GM23338 (cell line): Measurements from ENCODE around the gene SPECC1L. TPM values are rescaled to one million over a fixed set of nuclear protein-coding genes. Genes with fewer than 3 reads are reported as not detected.

Source experiments
- ATAC-seq: fragments of 200-7000 bp; cut with Tn5 transposase; 3 replicates; pipeline ENCODE4 v1.9.1; 2020
- DNase-seq: peaks from one replicate; pipeline ENCODE4 v3.0.0-alpha.2; 2015; ENCODE audit warnings: low spot score
- H2AFZ ChIP-seq: fragments of 200-600 bp; sonication (generic); 2 replicates; pipeline ENCODE4 v1.8.0; 2016; ENCODE audit warnings: antibody characterized with exemption, mild to moderate bottlenecking, moderate library complexity
- H3F3A ChIP-seq: fragments of 200-600 bp; sonication (generic); replicated peaks from 2 replicates; pipeline ENCODE4 v1.8.0; 2017; ENCODE audit warnings: antibody characterized with exemption, mixed run types, low read depth
- H3K27ac ChIP-seq: fragments of 200-600 bp; sonication (generic); 2 replicates; pipeline ENCODE4 v1.6.1; 2016; ENCODE audit warnings: low read depth
- H3K27me3 ChIP-seq: fragments of 200-600 bp; sonication (generic); 2 replicates; pipeline ENCODE4 v1.8.0; 2016; ENCODE audit warnings: mild to moderate bottlenecking, mixed run types, moderate library complexity; ENCODE audit not compliant: insufficient read depth
- H3K36me3 ChIP-seq: fragments of 200-600 bp; sonication (generic); 2 replicates; pipeline ENCODE4 v1.8.0; 2016; ENCODE audit warnings: mild to moderate bottlenecking; ENCODE audit not compliant: insufficient read depth
- H3K4me1 ChIP-seq: fragments of 200-600 bp; sonication (generic); 2 replicates; pipeline ENCODE4 v1.8.0; 2016; ENCODE audit warnings: mild to moderate bottlenecking, moderate library complexity; ENCODE audit not compliant: insufficient read depth
- H3K4me2 ChIP-seq: fragments of 200-600 bp; sonication (generic); 2 replicates; pipeline ENCODE4 v1.7.1; 2017; ENCODE audit warnings: mixed run types
- H3K4me3 ChIP-seq: fragments of 200-600 bp; sonication (generic); 2 replicates; pipeline ENCODE4 v1.6.1; 2016; ENCODE audit warnings: mixed run types
- H3K79me2 ChIP-seq: fragments of 200-600 bp; sonication (generic); replicated peaks from 2 replicates; pipeline ENCODE4 v1.8.0; 2017; ENCODE audit warnings: mild to moderate bottlenecking; ENCODE audit not compliant: insufficient read depth
- H3K9me2 ChIP-seq: fragments of 200-600 bp; sonication (generic); 2 replicates; pipeline ENCODE4 v1.8.0; 2017; ENCODE audit not compliant: insufficient read depth
- H4K20me1 ChIP-seq: fragments of 200-600 bp; sonication (generic); replicated peaks from 2 replicates; pipeline ENCODE4 v1.8.0; 2017; ENCODE audit warnings: mild to moderate bottlenecking; ENCODE audit not compliant: insufficient read depth
- H3K27ac Mint-ChIP-seq: 2 replicates; pipeline ENCODE4 v1.8.0; 2020; ENCODE audit warnings: inconsistent platforms, mild to moderate bottlenecking, moderate library complexity, mixed read lengths
- H3K27me3 Mint-ChIP-seq: 3 replicates; pipeline ENCODE4 v1.8.0; 2022; ENCODE audit warnings: low read depth, mild to moderate bottlenecking, moderate library complexity, mixed read lengths, inconsistent platforms; ENCODE audit not compliant: insufficient read depth, poor library complexity
- H3K36me3 Mint-ChIP-seq: 3 replicates; pipeline ENCODE4 v1.8.0; 2021; ENCODE audit warnings: low read depth, mild to moderate bottlenecking, inconsistent platforms, moderate library complexity, mixed read lengths
- H3K4me1 Mint-ChIP-seq: 3 replicates; pipeline ENCODE4 v1.8.0; 2020; ENCODE audit warnings: mild to moderate bottlenecking, inconsistent platforms, mixed read lengths
- H3K4me3 Mint-ChIP-seq: 3 replicates; pipeline ENCODE4 v1.8.0; 2021; ENCODE audit warnings: moderate library complexity, mild to moderate bottlenecking, inconsistent platforms, mixed read lengths
- H3K9me3 Mint-ChIP-seq: 3 replicates; pipeline ENCODE4 v1.8.0; 2020; ENCODE audit warnings: moderate library complexity, mild to moderate bottlenecking, inconsistent platforms, mixed read lengths
- CREB1 ChIP-seq: fragments of 250-450 bp; sonication (Bioruptor Pico); IDR thresholded peaks from 2 replicates; pipeline ENCODE4 v1.5.0; 2020; ENCODE audit warnings: low read depth, mild to moderate bottlenecking, moderate library complexity
- CTCF ChIP-seq, 2 experiments: fragments of 200-600 bp in 1 of 2; sonication (generic) in 1 of 2; conservative IDR thresholded peaks; 2 replicates each; pipeline versions ENCODE4 v1.5.1 to v1.6.1; 2016 to 2017; ENCODE audit warnings: antibody characterized with exemption in 2 of 2, low read depth in 2 of 2, mild to moderate bottlenecking in 2 of 2, moderate library complexity in 1 of 2
- EZH2 ChIP-seq: fragments of 200-600 bp; sonication (generic); IDR thresholded peaks from one replicate; pipeline ENCODE4 v1.8.0; 2017; ENCODE audit warnings: antibody characterized with exemption, mild to moderate bottlenecking, low read depth; ENCODE audit not compliant: unreplicated experiment
- JUNB ChIP-seq: IDR thresholded peaks from one replicate; pipeline ENCODE4 v1.6.1; 2016; ENCODE audit warnings: antibody characterized with exemption; ENCODE audit not compliant: unreplicated experiment
- NANOG ChIP-seq: IDR thresholded peaks from 2 replicates; pipeline ENCODE4 v1.6.1; 2016; ENCODE audit warnings: antibody characterized with exemption, borderline replicate concordance
- POLR2AphosphoS5 ChIP-seq: IDR thresholded peaks from 2 replicates; pipeline ENCODE4 v1.6.1; 2016; ENCODE audit warnings: antibody characterized with exemption, low read depth
- STAT1 ChIP-seq: IDR thresholded peaks from one replicate; pipeline ENCODE4 v1.6.1; 2016; ENCODE audit warnings: antibody characterized with exemption; ENCODE audit not compliant: unreplicated experiment
- ZNF114 ChIP-seq: fragments of 250-450 bp; sonication (Bioruptor Pico); IDR thresholded peaks from 2 replicates; pipeline ENCODE4 v1.5.0; 2020; ENCODE audit warnings: mild to moderate bottlenecking, moderate library complexity
- ZNF331 ChIP-seq: fragments of 250-450 bp; sonication (Bioruptor Pico); IDR thresholded peaks from 2 replicates; pipeline ENCODE4 v1.5.0; 2020; ENCODE audit warnings: low read depth, mild to moderate bottlenecking, moderate library complexity
- polyA plus RNA-seq: library from polyadenylated mRNA; unstranded; fragments of >200 nt; fragmentation: Nextera tagmentation; extraction: Ambion mirVana; gene quantifications from 2 replicates; pipeline ENCODE4 v1.2.1, GENCODE V29; 2016
- total RNA-seq: library from RNA; depleted of rRNA; stranded (reverse); fragments of >200 nt; shearing (Covaris generic); gene quantifications from 2 replicates; pipeline ENCODE4 v1.2.3, GENCODE V29; 2014
- TF ChIP-seq, protein P1 (sequence below): fragments of 250-450 bp; sonication (Bioruptor Pico); IDR thresholded peaks from 2 replicates; pipeline ENCODE4 v1.5.0; 2020; ENCODE audit warnings: mild to moderate bottlenecking, moderate library complexity
- TF ChIP-seq, protein P2 (sequence below): IDR thresholded peaks from 2 replicates; pipeline ENCODE4 v1.6.1; 2016; ENCODE audit warnings: antibody characterized with exemption

SPECC1L gene
- total and polyA plus RNA-seq, 2 experiments from 2014 or later = 24.3 to 44.7 TPM

DNA sequence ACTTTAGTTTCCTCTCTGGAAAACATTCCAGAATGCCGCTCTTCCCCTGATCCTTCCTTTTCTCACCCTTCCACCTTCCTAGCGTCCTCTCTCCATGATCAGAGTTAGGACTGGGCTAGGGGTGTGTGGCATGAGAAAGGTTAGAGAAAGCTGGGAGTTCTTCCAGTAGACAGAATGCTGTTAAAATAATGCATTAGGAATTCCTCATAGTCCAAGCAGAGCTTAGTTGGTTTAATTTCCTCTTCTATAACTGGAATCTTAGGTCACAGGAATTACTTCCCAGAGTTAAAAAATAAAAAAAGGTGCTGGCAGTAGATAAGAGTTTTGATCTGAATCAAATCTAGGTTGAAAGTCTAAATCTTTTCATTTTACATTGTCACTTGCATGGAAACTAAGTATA lies 119.5 kb downstream of the SPECC1L start:
- no peak overlapping the region for H3K4me3 Mint-ChIP-seq
- H3K27ac ChIP-seq = no peak overlapping the region
- H3K79me2 ChIP-seq = no peaks in the 10 kb centered on the region
- H3K9me2 ChIP-seq = no peaks in the 10 kb centered on the region
- H3K27ac Mint-ChIP-seq = no peak overlapping the region
- H3K4me3 ChIP-seq = no peak overlapping the region
- H3K27me3 Mint-ChIP-seq = no peaks in the 10 kb centered on the region
- H3K36me3 Mint-ChIP-seq = peaks cover 7% of the 10 kb centered on the region; the same call in 2 of the 3 replicates
- no peaks in the 10 kb centered on the region; the same call in 1 of the 2 replicates for H3K4me1 ChIP-seq
- H3K9me3 Mint-ChIP-seq = no peaks in the 10 kb centered on the region
- ATAC-seq = no peak
- no peaks in the 10 kb centered on the region for H3F3A ChIP-seq
- no peaks in the 10 kb centered on the region for H3K27me3 ChIP-seq
- no peak overlapping the region for H3K4me2 ChIP-seq
- H3K36me3 ChIP-seq = no peaks in the 10 kb centered on the region
- TF ChIP-seq EZH2 (no peak), CTCF (conservative IDR thresholded peaks at IDR 0.05; ENCODE audit: low read depth in 2 of 2) (no peak), STAT1 (no peak), ZNF114 (CRISPR knock-in tag) (no peak), CREB1 (CRISPR knock-in tag) (no peak), POLR2AphosphoS5 (no peak), NANOG (no peak), ZNF331 (CRISPR knock-in tag) (no peak), JUNB (no peak)
- TF ChIP-seq, protein P1, sequence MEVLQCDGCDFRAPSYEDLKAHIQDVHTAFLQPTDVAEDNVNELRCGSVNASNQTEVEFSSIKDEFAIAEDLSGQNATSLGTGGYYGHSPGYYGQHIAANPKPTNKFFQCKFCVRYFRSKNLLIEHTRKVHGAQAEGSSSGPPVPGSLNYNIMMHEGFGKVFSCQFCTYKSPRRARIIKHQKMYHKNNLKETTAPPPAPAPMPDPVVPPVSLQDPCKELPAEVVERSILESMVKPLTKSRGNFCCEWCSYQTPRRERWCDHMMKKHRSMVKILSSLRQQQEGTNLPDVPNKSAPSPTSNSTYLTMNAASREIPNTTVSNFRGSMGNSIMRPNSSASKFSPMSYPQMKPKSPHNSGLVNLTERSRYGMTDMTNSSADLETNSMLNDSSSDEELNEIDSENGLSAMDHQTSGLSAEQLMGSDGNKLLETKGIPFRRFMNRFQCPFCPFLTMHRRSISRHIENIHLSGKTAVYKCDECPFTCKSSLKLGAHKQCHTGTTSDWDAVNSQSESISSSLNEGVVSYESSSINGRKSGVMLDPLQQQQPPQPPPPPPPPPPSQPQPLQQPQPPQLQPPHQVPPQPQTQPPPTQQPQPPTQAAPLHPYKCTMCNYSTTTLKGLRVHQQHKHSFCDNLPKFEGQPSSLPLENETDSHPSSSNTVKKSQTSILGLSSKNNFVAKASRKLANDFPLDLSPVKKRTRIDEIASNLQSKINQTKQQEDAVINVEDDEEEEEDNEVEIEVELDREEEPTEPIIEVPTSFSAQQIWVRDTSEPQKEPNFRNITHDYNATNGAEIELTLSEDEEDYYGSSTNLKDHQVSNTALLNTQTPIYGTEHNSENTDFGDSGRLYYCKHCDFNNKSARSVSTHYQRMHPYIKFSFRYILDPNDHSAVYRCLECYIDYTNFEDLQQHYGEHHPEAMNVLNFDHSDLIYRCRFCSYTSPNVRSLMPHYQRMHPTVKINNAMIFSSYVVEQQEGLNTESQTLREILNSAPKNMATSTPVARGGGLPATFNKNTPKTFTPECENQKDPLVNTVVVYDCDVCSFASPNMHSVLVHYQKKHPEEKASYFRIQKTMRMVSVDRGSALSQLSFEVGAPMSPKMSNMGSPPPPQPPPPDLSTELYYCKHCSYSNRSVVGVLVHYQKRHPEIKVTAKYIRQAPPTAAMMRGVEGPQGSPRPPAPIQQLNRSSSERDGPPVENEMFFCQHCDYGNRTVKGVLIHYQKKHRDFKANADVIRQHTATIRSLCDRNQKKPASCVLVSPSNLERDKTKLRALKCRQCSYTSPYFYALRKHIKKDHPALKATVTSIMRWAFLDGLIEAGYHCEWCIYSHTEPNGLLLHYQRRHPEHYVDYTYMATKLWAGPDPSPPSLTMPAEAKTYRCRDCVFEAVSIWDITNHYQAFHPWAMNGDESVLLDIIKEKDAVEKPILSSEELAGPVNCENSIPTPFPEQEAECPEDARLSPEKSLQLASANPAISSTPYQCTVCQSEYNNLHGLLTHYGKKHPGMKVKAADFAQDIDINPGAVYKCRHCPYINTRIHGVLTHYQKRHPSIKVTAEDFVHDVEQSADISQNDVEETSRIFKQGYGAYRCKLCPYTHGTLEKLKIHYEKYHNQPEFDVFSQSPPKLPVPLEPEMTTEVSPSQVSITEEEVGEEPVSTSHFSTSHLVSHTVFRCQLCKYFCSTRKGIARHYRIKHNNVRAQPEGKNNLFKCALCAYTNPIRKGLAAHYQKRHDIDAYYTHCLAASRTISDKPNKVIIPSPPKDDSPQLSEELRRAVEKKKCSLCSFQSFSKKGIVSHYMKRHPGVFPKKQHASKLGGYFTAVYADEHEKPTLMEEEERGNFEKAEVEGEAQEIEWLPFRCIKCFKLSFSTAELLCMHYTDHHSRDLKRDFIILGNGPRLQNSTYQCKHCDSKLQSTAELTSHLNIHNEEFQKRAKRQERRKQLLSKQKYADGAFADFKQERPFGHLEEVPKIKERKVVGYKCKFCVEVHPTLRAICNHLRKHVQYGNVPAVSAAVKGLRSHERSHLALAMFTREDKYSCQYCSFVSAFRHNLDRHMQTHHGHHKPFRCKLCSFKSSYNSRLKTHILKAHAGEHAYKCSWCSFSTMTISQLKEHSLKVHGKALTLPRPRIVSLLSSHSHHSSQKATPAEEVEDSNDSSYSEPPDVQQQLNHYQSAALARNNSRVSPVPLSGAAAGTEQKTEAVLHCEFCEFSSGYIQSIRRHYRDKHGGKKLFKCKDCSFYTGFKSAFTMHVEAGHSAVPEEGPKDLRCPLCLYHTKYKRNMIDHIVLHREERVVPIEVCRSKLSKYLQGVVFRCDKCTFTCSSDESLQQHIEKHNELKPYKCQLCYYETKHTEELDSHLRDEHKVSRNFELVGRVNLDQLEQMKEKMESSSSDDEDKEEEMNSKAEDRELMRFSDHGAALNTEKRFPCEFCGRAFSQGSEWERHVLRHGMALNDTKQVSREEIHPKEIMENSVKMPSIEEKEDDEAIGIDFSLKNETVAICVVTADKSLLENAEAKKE (CRISPR knock-in tag) = no peak
- TF ChIP-seq, protein P2, sequence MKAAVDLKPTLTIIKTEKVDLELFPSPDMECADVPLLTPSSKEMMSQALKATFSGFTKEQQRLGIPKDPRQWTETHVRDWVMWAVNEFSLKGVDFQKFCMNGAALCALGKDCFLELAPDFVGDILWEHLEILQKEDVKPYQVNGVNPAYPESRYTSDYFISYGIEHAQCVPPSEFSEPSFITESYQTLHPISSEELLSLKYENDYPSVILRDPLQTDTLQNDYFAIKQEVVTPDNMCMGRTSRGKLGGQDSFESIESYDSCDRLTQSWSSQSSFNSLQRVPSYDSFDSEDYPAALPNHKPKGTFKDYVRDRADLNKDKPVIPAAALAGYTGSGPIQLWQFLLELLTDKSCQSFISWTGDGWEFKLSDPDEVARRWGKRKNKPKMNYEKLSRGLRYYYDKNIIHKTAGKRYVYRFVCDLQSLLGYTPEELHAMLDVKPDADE = no peak
- no peaks in the 10 kb centered on the region for H3K4me1 Mint-ChIP-seq
- no peak overlapping the region for H2AFZ ChIP-seq
- H4K20me1 ChIP-seq = peaks cover 6% of the 10 kb centered on the region
- DNase-seq = no peak
